ENCODE measurements around the gene NR2C1.
"Not testable (repeated sequence)": the region's sequence is repeated elsewhere in the genome, so short reads cannot be mapped to it uniquely, and the experiment has no call there.

The NR2C1 gene

GRCh38 chr12:95072900-95073697 lies at the start of gene NR2C1:
NR2C1 (minus strand) TSS chr12:95073618; CDS start chr12:95067384, 6,234 bp downstream.
- peak; percentile 94 for DNase-seq

- DNase-seq: no peak
Observed at GRCh38 chr12:95118788-95119179, 45.4 kb upstream of the NR2C1 start.

GRCh38 chr12:95118138-95118787 lies 44.8 kb upstream of the NR2C1 start:
- no peak for DNase-seq

- DNase-seq: peak; percentile 26
Observed at GRCh38 chr12:95117178-95117599, 43.8 kb upstream of the NR2C1 start.

GRCh38 chr12:95116773-95117172 lies 43.4 kb upstream of the NR2C1 start:
- no peak for DNase-seq

- DNase-seq: no peak
Observed at GRCh38 chr12:95116341-95116740, 42.9 kb upstream of the NR2C1 start.

GRCh38 chr12:95115641-95116040 lies 42.2 kb upstream of the NR2C1 start:
- no peak for DNase-seq

GRCh38 chr12:95114766-95115405 lies 41.5 kb upstream of the NR2C1 start:
- no peak for DNase-seq

GRCh38 chr12:95107362-95107761 lies 33.9 kb upstream of the NR2C1 start:
- DNase-seq: no peak

- DNase-seq: no peak
Observed at GRCh38 chr12:95105540-95105939, 32.1 kb upstream of the NR2C1 start.

GRCh38 chr12:95104919-95105452 lies 31.6 kb upstream of the NR2C1 start:
- no peak for DNase-seq

GRCh38 chr12:95102916-95103671 lies 29.7 kb upstream of the NR2C1 start:
- DNase-seq: peak; percentile 54

- not testable (repeated sequence) for DNase-seq
Observed at GRCh38 chr12:95101957-95102356, 28.5 kb upstream of the NR2C1 start.

- no peak for DNase-seq
Observed at GRCh38 chr12:95100264-95101190, 27.1 kb upstream of the NR2C1 start.

GRCh38 chr12:95099270-95099790 lies 25.9 kb upstream of the NR2C1 start:
- no peak for DNase-seq

GRCh38 chr12:95096852-95097251 lies 23.4 kb upstream of the NR2C1 start:
- no peak for DNase-seq

- no peak for DNase-seq
Observed at GRCh38 chr12:95096378-95096777, 23.0 kb upstream of the NR2C1 start.

GRCh38 chr12:95095866-95096265 lies 22.4 kb upstream of the NR2C1 start:
- DNase-seq: not testable (repeated sequence)

- DNase-seq: no peak
Observed at GRCh38 chr12:95089462-95089861, 16.0 kb upstream of the NR2C1 start.

- no peak for DNase-seq
Observed at GRCh38 chr12:95088379-95088778, 15.0 kb upstream of the NR2C1 start.

- no peak for DNase-seq
Observed at GRCh38 chr12:95085612-95086011, 12.2 kb upstream of the NR2C1 start.

All from stimulated activated CD4-positive, alpha-beta T cell treated with anti-CD3 and anti-CD28 coated beads, Interleukin-1b, Interleukin-23, amount 100 ng/mL, for 48 hours (primary cell).